Measurements from ENCODE around the gene CAPN15. TPM values are rescaled to one million over a fixed set of nuclear protein-coding genes. Genes with fewer than 3 reads are reported as not detected.

Gene CAPN15
- total RNA-seq, 1 donor from 2014 or later = 39.9 TPM

GRCh38 chr16:523097-523741 lies 4.3 kb upstream of the CAPN15 start:
- peaks cover 11% of the 10 kb centered on the region for H3K36me3 Mint-ChIP-seq (ENCODE audit: unreplicated experiment)
- no peak for TF ChIP-seq CTCF (IDR thresholded peaks at IDR 0.05)
- no peak overlapping the region for H3K27ac Mint-ChIP-seq (ENCODE audit: unreplicated experiment)
- no peak for DNase-seq (ENCODE audit: extremely low spot score, unreplicated experiment)
- no peaks in the 10 kb centered on the region for H3K27me3 Mint-ChIP-seq (ENCODE audit: unreplicated experiment)
- peaks cover 23% of the 10 kb centered on the region for H3K4me1 Mint-ChIP-seq (ENCODE audit: unreplicated experiment)
- H3K9me3 Mint-ChIP-seq (ENCODE audit: unreplicated experiment) = no peaks in the 10 kb centered on the region
- H3K4me3 Mint-ChIP-seq (ENCODE audit: unreplicated experiment) = no peak overlapping the region

DNA sequence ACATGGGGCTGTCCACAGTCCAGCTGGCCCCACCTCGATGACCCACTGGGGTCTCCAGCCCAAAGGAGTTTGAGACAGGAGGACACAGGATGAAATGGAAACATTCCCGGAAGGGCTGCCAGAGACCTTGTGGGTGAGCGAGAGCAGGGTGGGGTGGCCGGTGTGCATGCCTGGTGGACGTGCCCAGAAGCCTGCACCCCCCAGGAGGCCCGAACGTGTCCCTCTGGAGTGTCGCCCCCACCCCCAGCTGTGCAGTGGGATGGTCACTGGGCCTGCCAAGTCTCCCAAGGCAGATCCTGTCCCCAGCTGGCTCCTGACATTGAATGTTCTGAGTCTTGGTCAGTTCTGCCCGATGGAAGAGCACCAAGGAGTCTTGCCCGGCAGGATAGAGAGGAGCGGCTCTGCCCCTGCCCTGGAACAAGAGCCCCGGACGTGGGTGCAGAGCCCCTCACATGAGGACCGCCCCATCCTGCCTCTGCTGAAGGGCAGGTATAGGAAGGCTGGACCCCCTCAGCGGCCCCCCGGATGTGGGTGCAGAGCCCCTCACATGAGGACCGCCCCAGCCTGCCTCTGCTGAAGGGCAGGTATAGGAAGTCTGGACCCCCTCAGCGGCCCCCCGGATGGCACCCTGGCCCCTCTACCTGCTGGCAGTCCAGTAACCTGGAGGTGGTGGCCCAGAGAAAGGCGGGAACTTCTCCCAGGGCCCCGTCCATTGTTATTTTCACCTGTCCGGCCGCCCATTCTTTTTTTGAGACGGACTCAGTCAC lies 3.1 kb upstream of the CAPN15 start:
- TF ChIP-seq CTCF (IDR thresholded peaks at IDR 0.05) = no peak
- peak overlapping the region; percentile 27 for H3K27ac Mint-ChIP-seq (ENCODE audit: unreplicated experiment)
- peaks cover 10% of the 10 kb centered on the region for H3K36me3 Mint-ChIP-seq (ENCODE audit: unreplicated experiment)
- H3K27me3 Mint-ChIP-seq (ENCODE audit: unreplicated experiment) = no peaks in the 10 kb centered on the region
- no peaks in the 10 kb centered on the region for H3K9me3 Mint-ChIP-seq (ENCODE audit: unreplicated experiment)
- no peak for DNase-seq (ENCODE audit: extremely low spot score, unreplicated experiment)
- peaks cover 35% of the 10 kb centered on the region for H3K4me1 Mint-ChIP-seq (ENCODE audit: unreplicated experiment)
- no peak overlapping the region for H3K4me3 Mint-ChIP-seq (ENCODE audit: unreplicated experiment)

DNA sequence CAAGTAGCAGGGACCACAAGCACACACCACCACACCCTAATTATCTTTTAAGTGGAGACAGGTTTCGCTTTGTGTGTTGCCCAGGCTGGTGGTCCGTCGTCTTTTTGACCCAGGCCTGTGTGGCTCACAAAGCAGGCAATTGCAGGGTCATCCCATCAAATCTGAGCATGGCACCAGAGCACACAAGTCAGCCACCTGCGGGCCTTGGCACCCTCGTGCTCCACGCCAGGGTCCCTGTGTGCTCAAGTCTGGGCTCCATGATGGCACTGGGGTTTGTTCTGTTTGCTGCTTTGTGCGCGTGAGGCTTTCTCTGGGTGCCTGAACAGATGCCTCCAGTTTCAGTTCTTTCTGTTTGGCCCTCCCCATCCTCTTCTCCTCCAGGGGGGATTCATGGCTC lies 2.4 kb upstream of the CAPN15 start:
- TF ChIP-seq CTCF (IDR thresholded peaks at IDR 0.05) = no peak
- Mint-ChIP-seq H3K4me1 (ENCODE audit: unreplicated experiment) (peaks cover 41% of the 10 kb centered on the region), H3K4me3 (ENCODE audit: unreplicated experiment) (peak overlapping the region; percentile 84), H3K27ac (ENCODE audit: unreplicated experiment) (peak overlapping the region; percentile 96), H3K9me3 (ENCODE audit: unreplicated experiment) (no peaks in the 10 kb centered on the region), H3K27me3 (ENCODE audit: unreplicated experiment) (no peaks in the 10 kb centered on the region), H3K36me3 (ENCODE audit: unreplicated experiment) (peaks cover 8% of the 10 kb centered on the region)
- no peak for DNase-seq (ENCODE audit: extremely low spot score, unreplicated experiment)

DNA sequence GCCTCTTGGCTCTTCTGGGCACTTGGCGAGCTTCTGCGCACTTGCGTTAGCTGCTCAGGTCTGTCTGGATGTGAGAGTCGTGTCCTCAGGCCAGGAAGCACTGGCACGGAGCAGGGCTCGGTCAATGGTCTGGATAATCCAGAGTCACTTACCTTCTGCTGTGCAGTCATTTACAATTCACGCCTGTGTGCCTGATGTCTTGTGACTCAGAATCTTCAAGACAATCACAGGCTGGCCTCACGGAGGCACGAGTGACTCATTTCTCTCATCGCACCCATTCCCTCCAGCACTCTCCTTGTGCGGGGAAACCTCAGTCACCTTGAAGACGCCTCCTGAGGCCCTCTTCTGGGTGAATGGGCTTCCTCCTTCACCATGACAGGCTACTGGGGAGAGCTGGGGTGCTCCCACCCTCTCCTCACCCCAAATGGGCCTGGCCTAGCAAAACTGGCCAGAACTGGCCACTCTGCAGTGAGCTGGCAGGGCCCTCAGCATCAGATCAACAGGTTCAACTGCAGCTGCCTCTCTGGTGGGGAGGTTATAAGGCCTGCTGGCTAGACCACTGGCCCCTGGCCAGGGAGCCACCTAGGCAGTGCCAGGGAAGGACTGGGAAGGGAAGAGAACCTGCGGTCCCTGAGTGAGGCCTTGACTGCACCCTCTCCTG lies 1.9 kb upstream of the CAPN15 start:
- Mint-ChIP-seq H3K4me1 (ENCODE audit: unreplicated experiment) (peaks cover 45% of the 10 kb centered on the region), H3K4me3 (ENCODE audit: unreplicated experiment) (peak overlapping the region; percentile 84), H3K9me3 (ENCODE audit: unreplicated experiment) (no peaks in the 10 kb centered on the region), H3K27me3 (ENCODE audit: unreplicated experiment) (no peaks in the 10 kb centered on the region), H3K27ac (ENCODE audit: unreplicated experiment) (peak overlapping the region; percentile 96), H3K36me3 (ENCODE audit: unreplicated experiment) (peaks cover 6% of the 10 kb centered on the region)
- DNase-seq (ENCODE audit: extremely low spot score, unreplicated experiment) = no peak
- TF ChIP-seq CTCF (IDR thresholded peaks at IDR 0.05) = no peak
